ENCODE data around the gene PCDHGA10.

DNA sequence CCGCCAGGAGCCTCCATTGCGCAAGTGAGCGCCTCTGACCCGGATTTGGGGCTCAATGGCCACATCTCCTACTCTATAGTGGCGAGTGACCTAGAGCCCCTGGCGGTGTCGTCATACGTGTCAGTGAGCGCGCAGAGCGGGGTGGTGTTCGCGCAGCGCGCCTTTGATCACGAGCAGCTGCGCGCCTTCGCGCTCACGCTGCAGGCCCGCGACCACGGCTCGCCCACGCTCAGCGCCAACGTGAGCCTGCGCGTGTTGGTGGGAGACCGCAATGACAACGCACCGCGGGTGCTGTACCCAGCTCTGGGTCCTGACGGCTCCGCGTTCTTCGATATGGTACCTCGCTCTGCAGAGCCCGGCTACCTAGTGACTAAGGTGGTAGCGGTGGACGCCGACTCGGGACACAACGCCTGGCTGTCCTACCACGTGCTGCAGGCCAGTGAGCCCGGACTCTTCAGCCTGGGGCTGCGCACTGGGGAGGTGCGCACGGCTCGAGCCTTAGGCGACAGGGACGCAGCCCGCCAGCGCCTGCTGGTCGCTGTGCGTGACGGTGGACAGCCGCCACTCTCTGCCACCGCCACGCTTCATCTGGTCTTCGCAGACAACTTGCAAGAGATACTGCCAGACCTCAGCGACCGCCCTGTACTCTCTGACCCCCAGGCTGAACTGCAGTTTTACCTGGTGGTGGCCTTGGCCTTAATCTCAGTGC, 3.0 kb upstream of the PCDHGA10 start:
- TF ChIP-seq, protein P1, sequence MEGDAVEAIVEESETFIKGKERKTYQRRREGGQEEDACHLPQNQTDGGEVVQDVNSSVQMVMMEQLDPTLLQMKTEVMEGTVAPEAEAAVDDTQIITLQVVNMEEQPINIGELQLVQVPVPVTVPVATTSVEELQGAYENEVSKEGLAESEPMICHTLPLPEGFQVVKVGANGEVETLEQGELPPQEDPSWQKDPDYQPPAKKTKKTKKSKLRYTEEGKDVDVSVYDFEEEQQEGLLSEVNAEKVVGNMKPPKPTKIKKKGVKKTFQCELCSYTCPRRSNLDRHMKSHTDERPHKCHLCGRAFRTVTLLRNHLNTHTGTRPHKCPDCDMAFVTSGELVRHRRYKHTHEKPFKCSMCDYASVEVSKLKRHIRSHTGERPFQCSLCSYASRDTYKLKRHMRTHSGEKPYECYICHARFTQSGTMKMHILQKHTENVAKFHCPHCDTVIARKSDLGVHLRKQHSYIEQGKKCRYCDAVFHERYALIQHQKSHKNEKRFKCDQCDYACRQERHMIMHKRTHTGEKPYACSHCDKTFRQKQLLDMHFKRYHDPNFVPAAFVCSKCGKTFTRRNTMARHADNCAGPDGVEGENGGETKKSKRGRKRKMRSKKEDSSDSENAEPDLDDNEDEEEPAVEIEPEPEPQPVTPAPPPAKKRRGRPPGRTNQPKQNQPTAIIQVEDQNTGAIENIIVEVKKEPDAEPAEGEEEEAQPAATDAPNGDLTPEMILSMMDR (IDR thresholded peaks at IDR 0.05), result no peak
- TF ChIP-seq POLR2A (IDR thresholded peaks at IDR 0.05), result no peak
